ENCODE results near the gene RPE65.
"Not testable (repeated sequence)": the region's sequence is repeated elsewhere in the genome, so short reads cannot be mapped to it uniquely, and the experiment has no call there.

The RPE65 gene

GRCh38 chr1:68449901-68450300 lies at the start of gene RPE65:
Gene RPE65, minus strand, starts transcription at chr1:68449954. Its CDS starts 49 bp downstream, at chr1:68449905.
- DNase-seq (ENCODE audit: insufficient read length, low spot score), result no peak
- FAIRE-seq, result no peak

DNA sequence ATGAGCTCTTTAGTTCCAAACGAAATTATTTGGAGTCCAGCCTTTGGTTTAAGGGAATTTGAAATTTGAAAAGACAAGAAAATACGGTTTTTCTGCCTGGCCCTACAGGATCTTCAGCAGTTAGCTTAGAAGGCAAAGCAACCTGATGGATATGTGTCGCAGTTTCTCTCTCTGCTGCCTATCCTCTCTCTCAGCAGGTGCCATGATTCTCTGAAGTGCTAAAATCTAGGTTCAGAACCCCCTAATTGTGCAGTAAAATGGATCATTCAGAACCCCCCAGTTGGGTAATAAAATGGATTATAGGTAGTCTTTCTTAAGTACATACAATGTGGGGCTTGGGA lies 47.6 kb upstream of the RPE65 start:
- FAIRE-seq, result no peak

GRCh38 chr1:68496680-68497357 lies 47.1 kb upstream of the RPE65 start, which contains the start of gene DEPDC1:
Gene DEPDC1, minus strand, starts transcription at chr1:68497082. Its CDS starts 83 bp downstream, at chr1:68496999.
- peak; percentile 91 for FAIRE-seq
- peak; percentile 79 for DNase-seq (ENCODE audit: insufficient read length, low spot score)

More for the DNA sequence above, 47.6 kb upstream of the RPE65 start:
- no peak for DNase-seq (ENCODE audit: insufficient read length, low spot score)

DNA sequence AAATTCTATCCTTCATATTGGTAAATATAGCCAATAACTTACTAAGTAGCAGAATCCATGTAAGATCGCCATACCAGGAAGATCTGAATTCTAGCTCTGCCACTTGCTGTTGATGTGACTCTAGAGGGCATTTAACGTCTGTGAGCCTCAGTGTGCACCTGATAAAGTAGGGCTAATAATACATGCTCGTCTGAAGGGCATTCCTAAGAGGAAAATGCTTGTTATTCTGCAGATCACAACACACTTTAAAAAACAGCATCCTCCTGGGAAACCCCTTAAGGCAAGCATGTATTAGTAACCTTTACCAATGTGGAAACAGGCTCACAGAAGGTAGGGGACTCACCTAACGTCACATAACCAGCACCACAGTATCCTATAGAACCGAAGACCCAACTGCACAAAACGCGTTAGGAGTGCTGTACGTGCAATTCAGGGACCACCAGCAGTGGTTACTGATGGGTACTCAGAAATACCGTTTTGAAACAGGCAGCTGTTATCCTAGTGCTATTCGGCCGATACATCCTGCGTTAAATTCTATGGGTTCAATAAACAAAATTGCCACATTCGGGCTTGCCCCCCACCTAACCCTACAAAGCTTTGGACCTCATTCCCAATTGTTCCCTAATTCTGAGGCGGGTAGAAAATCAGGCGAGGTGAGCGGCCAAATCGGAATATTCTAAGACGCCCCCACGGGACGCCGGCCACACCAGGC lies 46.4 kb upstream of the RPE65 start:
- DNase-seq (ENCODE audit: insufficient read length, low spot score) (no peak), FAIRE-seq (peak; percentile 72)

DNA sequence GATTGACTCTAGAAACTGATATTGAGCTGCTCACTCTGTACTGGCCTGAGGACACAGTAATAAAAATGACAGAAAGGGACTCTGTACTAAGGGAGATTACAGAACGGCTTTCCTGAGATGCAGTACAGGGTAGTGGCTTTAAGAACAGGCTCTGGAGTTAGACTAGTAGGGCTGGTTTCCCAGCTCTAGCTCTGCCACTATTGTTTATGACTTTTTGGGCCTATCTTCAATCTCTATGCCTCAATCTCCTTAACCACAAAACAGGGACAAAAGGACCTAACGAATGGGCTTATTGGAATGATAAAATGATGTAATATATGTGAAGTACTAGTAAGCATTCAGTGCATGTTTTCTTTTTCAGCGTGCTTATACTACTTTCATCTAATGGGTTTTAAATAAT lies 45.8 kb upstream of the RPE65 start:
- FAIRE-seq, result no peak
- no peak for DNase-seq (ENCODE audit: insufficient read length, low spot score)

DNA sequence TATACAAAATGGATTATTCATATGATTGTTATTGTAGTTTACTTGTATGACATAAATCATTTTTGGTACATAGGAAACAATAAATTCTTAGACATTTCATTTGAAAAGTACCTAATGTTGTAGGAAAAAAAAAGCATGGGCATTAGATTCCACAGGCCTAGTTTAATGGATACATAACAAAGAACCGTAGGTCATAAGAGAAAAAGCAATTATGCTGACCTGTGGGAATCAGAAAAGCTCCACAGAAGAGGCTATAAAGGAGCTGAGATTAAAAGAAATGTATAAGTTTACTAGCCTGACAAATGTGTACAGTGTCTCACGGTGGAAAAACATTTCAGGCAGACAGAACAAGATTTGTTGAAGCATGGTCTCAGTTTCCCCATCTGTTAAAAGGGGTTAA lies 43.4 kb upstream of the RPE65 start:
- FAIRE-seq, result no peak
- DNase-seq (ENCODE audit: insufficient read length, low spot score), result no peak

- FAIRE-seq; DNase-seq (ENCODE audit: insufficient read length, low spot score): not testable (repeated sequence)
Observed at GRCh38 chr1:68492255-68492654, 42.5 kb upstream of the RPE65 start.

DNA sequence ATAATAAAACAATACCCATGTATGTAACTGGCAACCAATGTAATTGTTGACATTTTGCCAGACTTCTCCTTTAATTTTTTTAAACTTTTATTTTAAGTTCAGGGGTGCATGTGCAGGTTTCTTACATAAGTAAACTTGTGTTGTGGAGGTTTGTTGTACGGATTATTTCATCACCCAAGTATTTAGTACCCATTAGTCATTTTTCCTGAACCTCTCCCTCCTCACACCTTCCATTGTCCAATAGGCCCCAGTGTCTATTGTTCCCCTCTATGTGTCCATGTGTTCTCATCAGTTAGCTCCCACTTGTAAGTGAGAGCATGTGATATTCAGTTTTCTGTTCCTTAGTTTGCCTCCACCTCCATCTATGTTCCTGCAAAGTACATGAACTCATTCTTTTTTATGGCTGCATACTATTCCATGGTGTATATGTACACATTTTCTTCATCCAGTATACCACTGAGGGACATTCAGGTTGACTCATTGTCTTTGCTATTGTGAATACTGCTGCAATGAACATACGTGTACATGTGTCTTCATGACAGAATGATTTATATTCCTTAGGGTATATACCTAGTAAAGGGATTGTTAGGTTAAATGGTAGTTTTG lies 40.4 kb upstream of the RPE65 start:
- DNase-seq (ENCODE audit: insufficient read length, low spot score), result no peak
- FAIRE-seq, result peak; percentile 11

DNA sequence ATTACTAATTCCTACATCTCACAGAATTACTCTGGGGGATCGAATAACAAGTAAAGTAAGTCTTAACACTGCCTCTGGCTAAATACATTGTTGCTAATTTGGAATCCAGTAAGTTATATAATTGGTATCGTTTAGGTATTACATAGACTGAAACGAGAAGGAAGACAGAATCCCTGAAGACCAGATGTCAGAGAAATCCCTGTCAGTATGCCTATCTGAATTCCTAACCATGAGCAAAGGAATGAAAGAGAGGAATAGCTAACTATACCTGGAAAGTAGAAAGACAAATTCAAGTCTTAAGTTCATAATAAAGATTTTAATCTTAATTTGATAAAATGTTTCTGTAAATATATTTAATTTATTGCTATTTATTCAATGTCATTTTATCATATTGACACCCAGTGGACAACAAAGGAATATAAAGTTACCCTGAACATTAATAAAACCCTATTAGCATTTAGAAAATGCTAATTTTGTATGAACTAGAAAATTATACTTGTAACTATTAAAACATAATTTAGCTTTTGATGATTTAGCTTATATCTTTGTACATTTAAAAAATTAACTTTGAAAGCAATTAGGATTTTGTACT lies 35.8 kb upstream of the RPE65 start:
- no peak for FAIRE-seq
- no peak for DNase-seq (ENCODE audit: insufficient read length, low spot score)

GRCh38 chr1:68484618-68485017 lies 34.9 kb upstream of the RPE65 start:
- no peak for DNase-seq (ENCODE audit: insufficient read length, low spot score)
- FAIRE-seq, result no peak

- FAIRE-seq, result no peak
- DNase-seq (ENCODE audit: insufficient read length, low spot score), result no peak
Observed at GRCh38 chr1:68481041-68481440, 31.3 kb upstream of the RPE65 start.

- FAIRE-seq (no peak), DNase-seq (ENCODE audit: insufficient read length, low spot score) (no peak)
Observed at GRCh38 chr1:68479501-68479900, 29.7 kb upstream of the RPE65 start.

DNA sequence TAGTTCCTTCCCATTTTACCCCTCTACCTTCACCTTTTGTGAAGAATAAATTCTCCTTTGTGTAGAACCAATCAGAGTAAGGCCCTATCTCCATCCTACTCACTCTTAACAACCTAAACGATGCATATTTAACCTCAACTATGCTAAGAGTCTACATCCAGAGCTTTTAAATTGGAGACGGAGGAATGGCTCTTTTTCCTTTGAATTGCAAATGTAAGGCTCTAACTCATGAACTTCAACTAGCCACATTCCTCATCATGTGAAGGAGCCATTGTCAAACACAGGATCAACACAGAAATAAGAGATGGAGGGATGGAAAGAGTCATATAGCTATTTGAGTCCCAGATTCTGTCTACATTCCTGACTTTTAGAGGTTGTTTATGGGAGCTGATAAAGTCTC lies 28.9 kb upstream of the RPE65 start:
- DNase-seq (ENCODE audit: insufficient read length, low spot score), result no peak
- FAIRE-seq, result no peak

DNA sequence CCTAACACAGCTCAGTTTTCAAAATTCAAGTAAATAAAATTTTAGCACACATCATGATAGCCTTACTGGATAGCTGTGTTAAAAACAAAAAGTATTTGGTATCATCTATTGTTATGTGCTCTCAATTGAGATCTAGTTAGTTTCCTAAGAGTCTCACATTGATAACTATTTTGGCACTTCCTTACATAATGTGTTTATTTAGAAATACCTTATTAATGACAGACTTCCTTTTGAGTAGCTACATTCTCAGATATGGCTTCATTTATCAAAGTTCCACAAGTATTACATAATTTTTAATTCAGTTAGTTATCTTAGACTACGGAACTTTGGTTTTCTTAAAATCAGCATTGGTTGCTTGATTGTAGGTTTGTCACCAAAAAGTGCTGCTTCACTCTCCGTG lies 26.9 kb upstream of the RPE65 start:
- not testable (repeated sequence) for DNase-seq (ENCODE audit: insufficient read length, low spot score); FAIRE-seq

- FAIRE-seq, result no peak
- no peak for DNase-seq (ENCODE audit: insufficient read length, low spot score)
Observed at GRCh38 chr1:68473060-68473459, 23.3 kb upstream of the RPE65 start.

GRCh38 chr1:68470388-68470970 lies 20.7 kb upstream of the RPE65 start:
- no peak for FAIRE-seq
- DNase-seq (ENCODE audit: insufficient read length, low spot score), result no peak

GRCh38 chr1:68464891-68465290 lies 15.1 kb upstream of the RPE65 start:
- FAIRE-seq, result no peak
- DNase-seq (ENCODE audit: insufficient read length, low spot score), result no peak

- no peak for DNase-seq (ENCODE audit: insufficient read length, low spot score)
- FAIRE-seq, result no peak
Observed at GRCh38 chr1:68460935-68461334, 11.2 kb upstream of the RPE65 start.

DNA sequence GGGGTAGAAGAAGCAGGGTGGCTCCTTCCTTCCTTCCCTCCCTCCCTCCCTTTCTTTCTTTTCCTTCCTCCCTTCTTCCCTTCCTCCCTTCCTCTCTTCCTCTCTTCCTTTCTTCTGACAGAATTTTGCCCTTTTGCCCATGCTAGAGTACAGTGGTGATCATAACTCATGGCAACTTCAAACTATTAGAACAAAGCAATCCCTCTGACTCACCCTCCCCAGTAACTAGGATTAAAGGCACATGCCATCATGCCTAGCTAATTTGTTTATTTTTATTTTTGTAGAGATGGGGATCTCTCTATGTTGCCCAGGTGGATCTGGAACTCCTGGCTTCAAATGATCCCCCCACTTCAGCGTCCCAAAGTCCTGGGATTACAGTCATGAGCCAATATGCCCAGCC lies 10.0 kb upstream of the RPE65 start:
- FAIRE-seq (no peak), DNase-seq (ENCODE audit: insufficient read length, low spot score) (no peak)

- FAIRE-seq, result no peak
Observed at GRCh38 chr1:68459091-68459490, 9.3 kb upstream of the RPE65 start.

DNA sequence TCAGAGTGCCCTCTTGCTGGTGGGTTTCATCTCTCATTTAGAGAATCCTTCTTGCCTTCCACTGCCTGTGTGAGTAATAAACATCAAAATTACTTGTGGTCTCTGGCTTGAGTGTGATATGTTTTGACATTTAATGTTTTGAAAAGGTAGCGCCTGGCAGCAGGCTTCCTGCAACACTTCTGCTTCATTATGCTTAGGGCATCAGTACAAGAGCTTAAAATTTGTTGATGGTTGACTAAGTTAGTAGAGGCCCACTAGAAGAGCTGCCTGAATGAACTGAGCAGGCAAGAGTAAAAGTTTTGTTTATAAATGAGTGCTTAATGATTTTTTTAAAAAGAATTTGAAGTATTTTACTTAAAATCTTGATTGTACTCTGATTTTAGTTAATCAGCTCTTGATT lies 6.4 kb upstream of the RPE65 start:
- FAIRE-seq (no peak), DNase-seq (ENCODE audit: insufficient read length, low spot score) (no peak)

More at GRCh38 chr1:68459091-68459490, 9.3 kb upstream of the RPE65 start:
- no peak for DNase-seq (ENCODE audit: insufficient read length, low spot score)
